Gastroesophageal sphincter (tissue), 4 donors: ENCODE results near the gene ZSCAN2. TPM values are rescaled to one million over a fixed set of nuclear protein-coding genes. Genes with fewer than 3 reads are reported as not detected.

Source experiments
- ATAC-seq: fragments of 150-250 bp; one replicate; pipeline ENCODE4 v1.9.1; 2016; ENCODE audit warnings: mild to moderate bottlenecking, moderate library complexity
- H3K27ac ChIP-seq, 4 donors: fragments of 200-600 bp; sonication (generic) in 3 of 4; 1 replicate in 3 of 4; 2 replicates in 1 of 4; pipeline ENCODE4 v1.5.1; 2016 to 2019
- H3K27me3 ChIP-seq: fragments of 200-600 bp; sonication (generic); one replicate; pipeline ENCODE4 v1.5.1; 2019
- H3K36me3 ChIP-seq, 2 donors: fragments of 200-600 bp; sonication (generic); one replicate each; pipeline ENCODE4 v1.5.1; 2019; ENCODE audit warnings: control low read depth in 1 of 2
- H3K4me1 ChIP-seq, 3 donors: fragments of 200-600 bp; sonication (generic); 1 replicate in 2 of 3; 2 replicates in 1 of 3; pipeline ENCODE4 v1.5.1; 2016 to 2019; ENCODE audit warnings: control low read depth in 2 of 3
- H3K4me3 ChIP-seq, 2 donors: fragments of 200-600 bp; sonication (generic); one replicate each; pipeline ENCODE4 v1.5.1; 2019; ENCODE audit warnings: mild to moderate bottlenecking in 1 of 2, moderate library complexity in 1 of 2
- H3K9me3 ChIP-seq, 3 donors: fragments of 200-600 bp; sonication (generic); one replicate each; pipeline ENCODE4 v1.5.1; 2017 to 2019; ENCODE audit warnings: control low read depth in 2 of 3
- CTCF ChIP-seq, 4 experiments: fragments of 200-600 bp in 2 of 4; fragments of 450-650 bp in 2 of 4; sonication (generic) in 1 of 4; IDR thresholded peaks; one replicate each; pipeline ENCODE4 v1.5.1; 2017 to 2019; ENCODE audit warnings: antibody characterized with exemption in 4 of 4, mild to moderate bottlenecking in 2 of 4, moderate library complexity in 2 of 4
- EP300 ChIP-seq: sonication (generic); formaldehyde crosslinking; IDR thresholded peaks from one replicate; pipeline ENCODE4 v1.6.1; 2017; ENCODE audit warnings: antibody characterized with exemption, mild to moderate bottlenecking
- POLR2A ChIP-seq, 2 donors: fragments of 450-650 bp; IDR thresholded peaks; one replicate each; pipeline ENCODE4 v1.6.1; 2017; ENCODE audit warnings: antibody characterized with exemption in 2 of 2, mild to moderate bottlenecking in 2 of 2, moderate library complexity in 1 of 2
- POLR2AphosphoS5 ChIP-seq: sonication (generic); formaldehyde crosslinking; IDR thresholded peaks from one replicate; pipeline ENCODE4 v1.6.1; 2017; ENCODE audit warnings: antibody characterized with exemption
- WGBS, 2 donors: methylation state at CpG; one replicate each; pipeline ENCODE4 v1.1.5; 2018; ENCODE audit warnings: low coverage in 1 of 2; 5-methylcytosine and 5-hydroxymethylcytosine counted together
- total RNA-seq, 4 donors: library from RNA; depleted of rRNA; stranded (reverse); fragments of >200 nt; gene quantifications; one replicate each; pipeline ENCODE4 v1.1.0, GENCODE V29; 2016

The ZSCAN2 gene
- total RNA-seq, 4 donors from 2014 or later = 3.5 to 13.8 (median 7.1) TPM

- Histone ChIP-seq H3K27ac (no peak overlapping the region), H3K36me3 (peaks cover 0 to 56% of the 10 kb centered on the region in 2 donors), H3K4me1 (peaks cover 0 to 5% (median 0%) of the 10 kb centered on the region in 3 donors), H3K27me3 (no peaks in the 10 kb centered on the region), H3K9me3 (no peaks in the 10 kb centered on the region), H3K4me3 (no peak overlapping the region)
- ATAC-seq = no peak
- TF ChIP-seq POLR2A (IDR thresholded peaks at IDR 0.05) (no peak), POLR2AphosphoS5 (no peak), CTCF (IDR thresholded peaks at IDR 0.05) (no peak), EP300 (no peak)
- 87 to 93% methylated on average over 6 of the region's 11 CpGs for WGBS, 2 donors
Measured at GRCh38 chr15:84609818-84610525, 9.2 kb downstream of the ZSCAN2 start.

GRCh38 chr15:84611631-84612030 lies 10.8 kb downstream of the ZSCAN2 start:
- Histone ChIP-seq H3K36me3 (peaks cover 0 to 48% of the 10 kb centered on the region in 2 donors), H3K27me3 (no peaks in the 10 kb centered on the region), H3K27ac (no peak overlapping the region), H3K9me3 (no peaks in the 10 kb centered on the region), H3K4me3 (no peak overlapping the region), H3K4me1 (no peaks in the 10 kb centered on the region)
- WGBS, 2 donors = 95 to 98% methylated on average over 6 to 7 of the region's 7 CpGs
- ATAC-seq = no peak
- TF ChIP-seq EP300 (no peak), POLR2AphosphoS5 (no peak)

- Histone ChIP-seq H3K4me1 (no peaks in the 10 kb centered on the region), H3K27me3 (no peaks in the 10 kb centered on the region), H3K27ac (no peak overlapping the region), H3K36me3 (peaks cover 0 to 26% of the 10 kb centered on the region in 2 donors), H3K4me3 (no peak overlapping the region), H3K9me3 (peaks cover 0 to 9% (median 0%) of the 10 kb centered on the region in 3 donors)
- WGBS, 2 donors = 60 to 82% methylated on average over 1 to 3 of the region's 3 CpGs
- ATAC-seq = no peak
- TF ChIP-seq POLR2AphosphoS5 (no peak), POLR2A (IDR thresholded peaks at IDR 0.05) (peak in 1 of 2 donors; percentile 7)
Measured at GRCh38 chr15:84616235-84616634, 15.4 kb downstream of the ZSCAN2 start.

GRCh38 chr15:84620626-84621025 lies 19.8 kb downstream of the ZSCAN2 start:
- Histone ChIP-seq H3K27ac (no peak overlapping the region), H3K4me3 (no peak overlapping the region), H3K4me1 (no peaks in the 10 kb centered on the region), H3K27me3 (no peaks in the 10 kb centered on the region), H3K36me3 (peaks cover 0 to 45% of the 10 kb centered on the region in 2 donors), H3K9me3 (peaks cover 0 to 22% (median 0%) of the 10 kb centered on the region in 3 donors)
- TF ChIP-seq POLR2AphosphoS5 (no peak), POLR2A (IDR thresholded peaks at IDR 0.05) (no peak)
- ATAC-seq = no peak
- 83 to 94% methylated on average over 1 to 3 of the region's 8 CpGs for WGBS, 2 donors

GRCh38 chr15:84621358-84621979 lies 20.7 kb downstream of the ZSCAN2 start:
- H3K4me3 ChIP-seq = no peak overlapping the region

More at GRCh38 chr15:84621358-84621979, 20.7 kb downstream of the ZSCAN2 start:
- no peak for ATAC-seq
- H3K9me3 ChIP-seq = peaks cover 0 to 22% (median 0%) of the 10 kb centered on the region in 3 donors
- H3K27ac ChIP-seq = no peak overlapping the region
- no peak for TF ChIP-seq POLR2AphosphoS5
- no peak for TF ChIP-seq CTCF (IDR thresholded peaks at IDR 0.05)
- no peak for TF ChIP-seq EP300
- no peak for TF ChIP-seq POLR2A (IDR thresholded peaks at IDR 0.05)
- H3K27me3 ChIP-seq = no peaks in the 10 kb centered on the region
- H3K4me1 ChIP-seq = no peaks in the 10 kb centered on the region
- peaks cover 0 to 54% of the 10 kb centered on the region in 2 donors for H3K36me3 ChIP-seq
- WGBS, 2 donors = 93% methylated on average over 9 of the region's 17 CpGs; no CpG with 5 or more reads in 1 of the 2 donors
